ENCODE results near the gene TTL.

TTL gene

GRCh38 chr2:112584891-112585250 is 102.9 kb downstream of the TTL start:
- no peak for DNase-seq

GRCh38 chr2:112585400-112585799 is 103.4 kb downstream of the TTL start:
- DNase-seq = no peak

GRCh38 chr2:112585873-112586464 is 104.0 kb downstream of the TTL start:
- DNase-seq = no peak

- no peak for DNase-seq
These were observed 106.7 kb downstream of the TTL start for GRCh38 chr2:112588611-112589045.

Measured in CD4-positive, alpha-beta T cell treated with Interferon gamma for 1 hour (primary cell).